OCI-LY7 (cell line): ENCODE data around the gene TMEM135.

Experiments used
- CTCF ChIP-seq: fragments of 200-600 bp; sonication (generic); conservative IDR thresholded peaks from 2 replicates; pipeline ENCODE4 v1.5.1; 2014; ENCODE audit warnings: mild to moderate bottlenecking, antibody characterized with exemption, low read length, moderate library complexity, mixed read lengths
- EZH2phosphoT487 ChIP-seq: fragments of 200-600 bp; sonication (generic); IDR thresholded peaks from 2 replicates; pipeline ENCODE4 v1.6.1; 2018; ENCODE audit warnings: low read depth, borderline replicate concordance, mild to moderate bottlenecking, mixed run types, antibody characterized with exemption, low read length, moderate library complexity, mixed read lengths

- no peak for TF ChIP-seq CTCF
- TF ChIP-seq EZH2phosphoT487, result no peak
Observed at GRCh38 chr11:87180742-87181141, 143.0 kb downstream of the TMEM135 start.
